Amygdala (tissue), 56 donors: ENCODE measurements around the gene NHS.
A peak's percentile ranks its signal among the peaks of the same experiment; 100 is the strongest.

ENCODE experiments used
- DNase-seq, 56 donors: peaks; one replicate each; lab custom pipeline; 2025; lab: John Stamatoyannopoulos, UW

NHS gene

DNA sequence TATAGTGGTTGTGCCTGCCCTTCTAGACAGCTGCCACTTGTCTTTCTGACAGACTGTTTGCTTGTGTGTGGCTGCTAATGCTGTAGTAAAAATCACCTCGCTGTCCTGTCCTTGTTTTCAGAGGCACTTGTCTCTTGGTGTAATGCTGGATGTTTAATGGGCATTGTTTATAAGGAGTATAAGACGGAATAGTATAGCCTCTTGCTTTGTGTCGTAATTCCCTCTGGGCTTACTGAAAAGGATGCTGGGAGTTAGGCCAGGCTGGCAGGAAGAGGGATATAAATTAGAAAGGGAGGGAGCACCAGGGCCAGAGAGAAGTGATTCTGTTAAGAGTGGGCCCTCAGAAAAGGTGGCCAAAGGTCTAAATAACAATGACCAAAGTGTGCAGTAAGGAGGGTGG is 29.0 kb downstream of the NHS start:
- no peak for DNase-seq

- DNase-seq: no peak
Measured at GRCh38 chrX:17405225-17405969, 30.4 kb downstream of the NHS start.

- no peak for DNase-seq
Measured at GRCh38 chrX:17409566-17410290, 34.7 kb downstream of the NHS start.

DNA sequence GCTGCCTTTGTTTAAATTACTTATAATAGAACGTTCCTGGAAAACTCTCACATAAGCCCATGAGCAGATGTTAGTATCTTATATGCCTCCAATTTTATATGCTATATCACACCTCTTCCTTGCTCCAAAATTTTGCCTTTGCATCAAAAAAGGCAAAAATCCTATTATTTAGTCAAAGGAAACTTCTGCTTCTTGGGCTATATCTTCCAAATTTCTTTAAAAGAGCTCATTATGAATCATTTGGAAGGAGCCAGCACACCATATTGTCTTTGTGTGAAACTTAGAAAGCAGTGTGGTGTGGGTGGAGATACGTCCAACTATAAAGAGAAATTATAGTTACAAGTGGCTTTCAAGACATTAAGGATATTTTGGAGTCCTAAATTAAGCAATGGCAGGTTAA is 35.7 kb downstream of the NHS start:
- DNase-seq: no peak

DNA sequence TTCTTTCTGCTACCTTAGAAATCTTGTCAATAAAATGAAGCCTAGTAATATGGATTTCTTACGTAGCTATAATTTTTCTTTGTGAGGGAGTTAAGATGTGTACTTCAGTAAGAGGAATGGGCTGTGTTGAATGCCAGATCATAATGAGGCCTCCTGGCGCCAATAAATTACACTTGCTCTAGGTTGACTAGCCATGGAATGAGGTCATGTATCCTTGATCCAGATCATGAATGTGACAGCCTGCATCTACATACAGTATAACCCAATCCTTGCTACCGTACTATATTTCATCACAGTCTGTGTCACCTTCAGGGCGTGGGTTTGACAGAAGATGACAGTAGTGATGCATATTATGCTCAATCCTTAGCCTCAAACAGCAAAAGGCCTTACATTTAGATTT is 36.2 kb downstream of the NHS start:
- DNase-seq: no peak

DNA sequence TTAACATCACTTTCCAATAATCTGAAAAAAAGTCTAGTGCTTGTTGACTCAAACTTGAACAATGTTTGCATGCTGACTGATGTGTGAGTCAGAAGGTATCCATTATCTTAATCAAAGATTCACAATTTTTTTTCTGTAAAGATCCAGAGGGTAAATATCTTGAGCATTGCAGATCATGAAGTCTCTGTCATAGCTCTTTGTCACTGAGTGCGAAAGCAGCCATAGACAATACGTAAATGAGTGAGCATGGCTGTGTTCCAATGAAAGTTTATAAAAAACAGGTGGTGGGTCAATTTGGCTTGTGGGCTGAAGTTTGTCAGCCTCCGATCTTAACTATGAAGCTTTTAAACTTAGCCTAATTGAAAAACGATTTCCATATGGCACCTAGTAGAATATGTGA is 37.7 kb downstream of the NHS start:
- DNase-seq: no peak

DNA sequence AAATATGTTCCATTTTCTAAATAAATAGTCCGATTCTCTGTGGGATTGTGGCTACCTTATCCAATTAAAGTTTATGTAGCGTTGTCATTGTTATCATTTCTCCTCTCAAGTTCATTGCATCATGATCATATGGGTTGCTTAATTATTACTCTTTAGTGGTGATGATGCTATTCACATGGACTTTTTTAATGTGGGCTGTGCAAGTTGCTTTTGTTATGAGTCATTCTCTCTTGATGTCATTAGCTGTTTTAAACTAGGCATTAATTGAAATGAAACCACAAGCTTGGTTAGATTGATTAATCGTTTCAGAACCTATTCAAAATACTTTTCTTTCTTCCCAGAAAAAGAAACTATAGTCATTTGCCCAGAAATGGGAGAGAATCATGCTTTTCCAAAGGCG is 38.2 kb downstream of the NHS start:
- no peak for DNase-seq

- peak in 3 of 56 donors; percentile 0 for DNase-seq
Measured at GRCh38 chrX:17414027-17414658, 39.1 kb downstream of the NHS start.

DNA sequence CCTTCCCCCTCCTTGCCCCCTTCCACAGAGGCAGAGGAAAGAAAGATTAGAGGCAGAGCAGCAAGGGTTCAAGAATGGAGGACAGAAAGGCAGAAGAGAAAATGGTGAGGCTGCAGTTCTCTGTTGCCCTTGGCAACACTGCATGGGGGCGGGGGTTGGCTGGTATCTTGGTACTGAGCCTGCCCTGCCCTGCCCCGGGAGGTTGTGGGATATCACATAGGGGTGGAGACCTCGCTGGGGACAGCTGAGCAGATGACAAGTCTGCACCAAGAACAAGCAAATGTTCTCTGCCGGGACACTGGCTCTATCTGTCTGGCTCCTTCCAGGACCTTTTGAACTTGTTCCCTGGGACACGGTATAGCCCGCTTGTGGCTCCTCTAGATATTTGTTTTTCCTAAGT is 39.8 kb downstream of the NHS start:
- peak in 4 of 56 donors; percentile 0 for DNase-seq

GRCh38 chrX:17415242-17415810 is 40.3 kb downstream of the NHS start:
- no peak for DNase-seq

DNA sequence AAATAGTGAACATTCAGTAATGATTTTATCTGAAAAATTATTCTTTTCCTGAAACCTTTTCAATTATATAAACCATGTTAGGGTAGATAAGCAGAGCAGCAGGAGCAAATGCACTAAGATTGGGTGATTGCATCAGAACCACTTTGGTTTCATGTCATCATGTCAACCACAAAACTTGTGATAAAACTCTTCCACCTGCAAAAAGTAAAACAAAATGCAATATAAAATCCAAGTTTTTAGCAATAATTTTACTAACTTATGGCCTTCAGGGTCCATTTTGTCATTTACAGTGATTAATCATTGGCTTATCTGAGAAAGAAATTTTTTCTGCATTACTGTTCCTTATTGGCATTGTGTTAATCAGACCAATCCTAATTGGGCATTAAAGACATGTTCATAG is 42.4 kb downstream of the NHS start:
- DNase-seq: no peak

DNA sequence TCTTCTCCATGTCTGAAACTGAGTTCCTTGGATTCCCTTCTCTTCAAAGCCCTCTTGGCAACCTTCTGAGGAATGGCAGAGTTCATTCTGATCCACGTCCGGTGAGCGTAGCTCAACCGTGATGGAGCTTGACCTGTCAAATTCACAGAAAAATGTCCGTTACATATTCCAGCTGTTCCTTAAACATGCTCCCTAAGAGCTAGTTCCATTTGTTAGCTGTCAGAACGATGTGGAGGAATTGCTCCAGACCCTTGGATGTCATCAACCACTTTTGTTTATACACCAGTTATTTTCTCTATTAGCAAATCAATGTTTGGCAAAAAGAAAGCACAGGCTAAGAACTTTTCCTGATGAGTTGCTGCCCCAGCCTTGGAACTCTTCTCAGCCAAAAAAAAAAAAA is 50.1 kb downstream of the NHS start:
- no peak for DNase-seq

DNA sequence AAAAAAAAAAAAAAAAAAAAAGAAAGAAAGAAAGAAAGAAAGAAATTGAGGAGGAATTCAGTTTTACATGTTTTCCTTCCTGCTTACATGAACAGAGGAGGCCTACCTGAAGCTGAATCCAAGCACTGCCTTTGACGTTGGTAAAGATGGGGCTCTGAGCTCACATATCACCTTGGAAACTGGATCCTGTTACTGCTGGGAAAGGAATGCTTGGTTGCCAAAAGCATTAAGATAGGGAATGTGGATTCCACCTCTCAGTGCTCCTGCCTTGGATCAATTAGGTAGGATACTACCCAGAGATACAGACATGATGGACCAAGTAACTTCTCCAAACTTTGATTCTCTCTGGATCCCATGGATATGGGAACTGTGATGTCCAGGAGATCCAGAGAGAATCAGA is 50.6 kb downstream of the NHS start:
- DNase-seq: no peak

GRCh38 chrX:17431171-17431570 is 56.2 kb downstream of the NHS start:
- DNase-seq: no peak

GRCh38 chrX:17432158-17432557 is 57.2 kb downstream of the NHS start:
- no peak for DNase-seq

DNA sequence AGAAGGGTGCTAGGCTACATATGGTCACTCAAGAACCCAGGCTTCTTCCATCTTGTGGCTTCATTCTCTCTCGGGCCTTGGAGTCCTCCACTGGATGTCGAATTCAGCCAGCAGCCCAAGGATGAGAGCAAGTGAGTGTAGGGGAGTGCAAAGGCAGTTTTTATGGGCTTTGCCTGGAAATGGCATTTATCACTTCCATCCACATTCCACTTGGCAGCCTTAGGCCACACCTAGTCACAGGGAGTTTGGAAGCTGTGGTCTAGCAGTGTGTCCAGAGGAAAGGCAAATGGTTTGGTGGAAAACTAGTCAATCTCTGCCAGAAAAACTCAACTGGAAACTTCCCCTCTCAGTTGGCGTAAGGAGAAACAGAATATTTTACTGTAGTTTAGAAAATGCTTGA is 59.0 kb downstream of the NHS start:
- DNase-seq: no peak

GRCh38 chrX:17435476-17435875 is 60.5 kb downstream of the NHS start:
- DNase-seq: no peak

GRCh38 chrX:17438221-17438620 is 63.2 kb downstream of the NHS start:
- no peak for DNase-seq

GRCh38 chrX:17440258-17440657 is 65.3 kb downstream of the NHS start:
- no peak for DNase-seq

- DNase-seq: no peak
Measured at GRCh38 chrX:17440836-17441235, 65.8 kb downstream of the NHS start.

DNA sequence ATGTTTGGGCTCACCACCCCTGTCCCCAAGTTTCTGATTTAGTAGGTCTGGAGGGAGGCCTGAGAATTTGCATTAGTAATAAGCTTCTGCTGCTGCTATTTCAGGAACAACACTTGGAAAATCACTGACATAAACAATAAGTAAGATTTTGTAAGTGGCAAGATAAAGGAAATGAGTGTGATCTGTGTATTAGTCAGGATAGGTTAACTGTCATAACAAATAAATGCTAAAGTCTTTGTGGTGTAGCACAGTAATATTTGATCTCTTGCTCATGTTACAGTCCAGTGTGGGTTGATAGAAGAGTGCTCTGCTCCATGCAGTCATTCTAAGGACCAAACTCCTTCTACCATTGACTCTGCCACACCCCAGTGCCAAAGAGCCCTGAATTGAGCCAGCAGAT is 67.0 kb downstream of the NHS start:
- no peak for DNase-seq

- no peak for DNase-seq
Measured at GRCh38 chrX:17442898-17443297, 67.9 kb downstream of the NHS start.
